ENCODE measurements around the gene UNC5CL. TPM values are rescaled to one million over a fixed set of nuclear protein-coding genes. Genes with fewer than 3 reads are reported as not detected.

Gene UNC5CL
- total RNA-seq, 1 experiment from 2014 or later: 0.40 TPM

DNA sequence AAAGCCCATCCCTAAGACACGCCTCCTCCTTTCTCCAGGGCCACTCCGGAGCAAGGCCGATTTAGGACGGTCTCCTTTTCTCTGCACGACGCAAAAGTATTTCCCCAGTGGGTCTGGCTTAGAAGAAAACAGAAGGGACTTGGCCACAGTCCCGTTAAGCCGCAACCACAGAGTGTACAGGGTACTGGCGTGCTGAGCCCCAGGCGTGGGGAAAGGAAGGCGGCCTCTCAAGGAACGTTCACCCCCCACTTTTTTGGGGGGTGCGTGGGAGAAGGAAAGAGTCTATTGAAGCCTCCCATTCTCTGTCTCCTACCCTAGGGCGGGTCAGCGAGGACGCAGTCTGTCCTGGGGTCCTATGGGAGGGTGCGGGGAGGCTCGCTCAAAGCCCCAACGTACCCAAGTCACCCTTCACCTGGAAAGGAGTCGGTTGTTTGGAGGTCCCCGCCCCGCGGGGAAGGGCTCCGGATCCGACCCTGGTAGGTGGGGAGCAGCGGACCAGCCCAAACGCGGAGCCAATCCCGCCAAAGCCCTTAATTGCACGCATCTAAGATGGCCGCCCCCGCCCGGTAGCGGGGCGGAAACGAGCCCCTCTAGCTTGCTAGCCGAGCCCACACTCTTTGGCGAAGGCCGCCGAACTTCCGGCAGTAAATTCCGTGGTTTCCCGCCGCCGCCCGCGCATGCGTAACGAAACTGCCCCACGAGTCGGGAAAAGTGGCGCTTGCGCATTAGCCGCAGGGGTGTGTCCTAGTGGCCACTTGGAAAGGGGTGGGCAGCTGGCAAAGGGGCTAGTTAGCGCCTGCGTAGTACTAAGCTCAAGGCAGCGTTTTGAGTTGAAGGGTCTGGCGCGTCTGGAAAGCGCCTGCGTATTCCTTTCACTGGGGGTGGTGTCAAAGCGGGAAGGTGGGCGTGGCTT is 33.2 kb upstream of the UNC5CL start, which contains the start of gene OARD1:
Gene OARD1 (minus strand): TSS at position 434 of the 913 bp plus-strand sequence. CDS start 722 bp downstream, outside the sequence.
- peak within 1 kb of the TSS; percentile 87 for H3K27ac ChIP-seq
- H3K36me3 ChIP-seq: peaks cover 1% of the 10 kb centered on the region; the same call in 1 of the 2 replicates
- peak; percentile 99 to 100 for DNase-seq
- H3K9me3 ChIP-seq (replicated peaks): no peaks in the 10 kb centered on the region
- H3K27me3 ChIP-seq: no peaks in the 10 kb centered on the region
- H3K4me1 ChIP-seq: peaks cover 4% of the 10 kb centered on the region; the same call in 1 of the 2 replicates
- H3K4me3 ChIP-seq: peak within 1 kb of the TSS; percentile 96

DNA sequence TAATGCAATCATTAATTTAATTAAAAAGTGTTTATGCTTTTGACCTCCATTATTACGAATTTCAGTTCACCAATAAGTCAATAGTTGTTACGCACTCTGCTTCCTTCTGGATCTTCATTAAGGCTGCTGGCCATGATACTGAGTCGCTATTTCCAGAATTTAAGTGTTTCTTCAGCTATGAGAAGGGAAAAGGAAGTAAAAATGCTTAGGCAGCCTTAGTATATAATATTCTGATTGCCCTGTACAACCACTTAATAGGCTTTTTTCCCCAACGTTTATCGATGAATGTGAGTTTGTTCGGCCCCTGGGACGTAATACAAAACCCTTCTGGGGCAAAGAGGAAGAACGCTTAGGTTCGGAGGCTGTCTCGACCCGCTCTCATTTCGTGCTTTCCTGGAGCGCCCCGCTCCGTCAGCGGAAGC is 32.5 kb upstream of the UNC5CL start:
- peak overlapping the region; percentile 87 for H3K27ac ChIP-seq
- H3K9me3 ChIP-seq (replicated peaks): no peaks in the 10 kb centered on the region
- peaks cover 4% of the 10 kb centered on the region; the same call in 1 of the 2 replicates for H3K4me1 ChIP-seq
- H3K27me3 ChIP-seq: no peaks in the 10 kb centered on the region
- H3K4me3 ChIP-seq: peak overlapping the region; percentile 96
- H3K36me3 ChIP-seq: peaks cover 3% of the 10 kb centered on the region; the same call in 1 of the 2 replicates
- no peak for DNase-seq

DNA sequence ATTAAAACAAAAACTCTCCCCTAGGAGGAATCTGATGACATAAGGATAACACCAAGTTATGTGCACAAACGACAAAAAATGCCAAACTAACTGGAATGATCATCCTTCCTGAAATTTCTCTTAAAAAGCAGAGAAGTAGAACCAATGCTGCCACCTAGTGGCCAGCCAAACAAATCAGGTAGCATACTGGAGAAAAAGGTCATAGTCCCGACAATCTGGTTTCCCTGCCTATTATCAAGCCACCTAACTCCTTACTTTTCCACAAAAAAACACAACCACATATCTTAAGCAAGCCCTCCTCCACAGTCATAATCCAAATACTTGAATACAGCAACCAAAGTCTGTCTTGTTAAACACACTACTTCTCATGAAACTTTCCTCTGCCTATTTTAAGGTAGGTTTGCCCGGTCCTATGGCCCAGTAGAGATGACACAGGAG is 27.9 kb upstream of the UNC5CL start:
- Histone ChIP-seq H3K36me3 (peaks cover 10% of the 10 kb centered on the region), H3K4me3 (no peak overlapping the region), H3K27ac (no peak overlapping the region), H3K4me1 (peaks cover 6% of the 10 kb centered on the region; the same call in 1 of the 2 replicates), H3K9me3 (replicated peaks) (no peaks in the 10 kb centered on the region), H3K27me3 (no peaks in the 10 kb centered on the region)
- peak; percentile 65 to 86 for DNase-seq

DNA sequence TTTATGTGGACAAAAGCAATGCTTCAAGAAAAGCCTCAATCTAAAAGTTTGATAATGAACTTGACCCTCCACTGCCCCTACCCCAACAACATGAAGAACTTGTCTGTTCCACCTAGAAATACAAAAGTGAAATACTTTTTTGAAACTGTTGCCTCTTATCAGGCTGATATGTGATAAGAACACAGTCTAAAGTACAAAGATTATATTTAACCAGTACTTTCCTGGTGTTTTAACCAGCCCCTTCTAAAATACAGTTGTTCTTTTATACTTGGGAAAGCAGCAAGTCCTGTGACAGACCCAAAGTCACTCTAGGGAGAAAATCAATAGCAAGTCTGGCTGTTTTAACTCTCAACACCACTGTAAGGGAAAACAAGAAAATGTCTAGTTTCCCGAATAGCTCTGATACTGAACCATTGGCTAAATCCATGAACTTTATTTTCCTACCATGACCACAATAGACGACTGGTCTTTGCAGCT is 26.6 kb upstream of the UNC5CL start:
- Histone ChIP-seq H3K4me1 (peaks cover 6% of the 10 kb centered on the region; the same call in 1 of the 2 replicates), H3K9me3 (replicated peaks) (no peaks in the 10 kb centered on the region), H3K36me3 (peaks cover 14% of the 10 kb centered on the region), H3K27ac (no peak overlapping the region), H3K4me3 (no peak overlapping the region), H3K27me3 (no peaks in the 10 kb centered on the region)
- no peak for DNase-seq

DNA sequence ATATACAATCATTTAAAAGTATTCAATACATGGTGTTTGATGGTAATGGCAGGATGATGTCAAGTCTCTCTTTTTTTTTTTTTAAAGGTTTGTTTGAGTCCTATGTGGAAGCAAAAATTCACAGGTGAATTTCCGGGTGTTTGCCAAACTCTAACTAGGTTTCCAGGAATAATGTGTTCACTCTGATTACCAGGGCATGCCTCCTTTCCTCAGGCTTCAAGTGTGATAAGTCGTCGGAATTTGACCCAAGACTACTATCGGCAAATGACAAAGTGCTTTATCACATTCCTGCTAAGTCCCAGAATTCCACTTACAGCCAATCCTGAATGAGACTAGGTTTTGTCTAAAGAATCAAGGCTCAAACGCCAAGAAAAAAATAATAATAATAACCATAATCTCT is 25.8 kb upstream of the UNC5CL start:
- no peaks in the 10 kb centered on the region for H3K27me3 ChIP-seq
- H3K27ac ChIP-seq: no peak overlapping the region
- DNase-seq: no peak
- no peaks in the 10 kb centered on the region for H3K9me3 ChIP-seq (replicated peaks)
- H3K36me3 ChIP-seq: peaks cover 15% of the 10 kb centered on the region
- H3K4me3 ChIP-seq: no peak overlapping the region
- peaks cover 6% of the 10 kb centered on the region; the same call in 1 of the 2 replicates for H3K4me1 ChIP-seq

DNA sequence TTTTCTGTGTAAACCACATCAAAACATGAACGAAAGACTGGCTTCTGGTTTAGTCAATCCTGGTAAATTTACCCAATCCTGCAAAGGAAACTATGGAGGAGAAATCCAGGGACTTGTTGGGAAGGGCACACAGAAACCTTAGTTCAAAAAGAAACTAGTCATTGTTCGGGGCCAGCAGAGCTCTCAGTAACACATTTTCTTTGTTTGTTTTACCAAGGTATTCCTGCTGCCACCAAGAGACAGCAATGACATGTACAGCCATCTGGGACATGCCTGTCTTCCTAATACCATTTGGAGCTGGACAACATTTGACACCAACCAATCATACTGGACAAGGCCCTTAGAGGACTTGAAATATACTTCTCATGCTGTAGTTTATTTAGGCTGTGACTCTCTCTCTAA is 24.9 kb upstream of the UNC5CL start:
- peaks cover 15% of the 10 kb centered on the region for H3K36me3 ChIP-seq
- no peaks in the 10 kb centered on the region for H3K9me3 ChIP-seq (replicated peaks)
- peaks cover 6% of the 10 kb centered on the region; the same call in 1 of the 2 replicates for H3K4me1 ChIP-seq
- H3K27ac ChIP-seq: peak overlapping the region; percentile 21; the same call in 1 of the 2 replicates
- H3K4me3 ChIP-seq: no peak overlapping the region
- DNase-seq: peak; percentile 38 to 69
- no peaks in the 10 kb centered on the region for H3K27me3 ChIP-seq

DNA sequence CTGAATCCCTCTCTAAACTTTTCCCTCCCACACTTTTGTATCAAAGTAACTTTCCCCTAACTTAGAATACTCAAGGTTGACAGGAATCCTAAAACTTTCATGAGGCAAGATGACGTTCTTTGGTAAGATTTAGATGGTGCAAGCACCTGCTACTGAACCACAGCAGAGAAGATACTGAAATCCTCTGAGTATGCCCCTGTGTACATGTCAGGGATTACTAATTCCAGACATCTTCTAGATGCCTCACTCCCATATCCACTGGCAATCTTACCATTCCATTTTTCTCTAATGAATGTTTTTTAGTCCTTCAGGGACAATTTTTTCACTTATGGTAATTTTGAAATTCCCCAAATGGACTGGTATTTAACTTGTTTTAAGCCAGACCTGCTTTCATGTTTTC is 23.0 kb upstream of the UNC5CL start:
- H3K4me1 ChIP-seq: peaks cover 6% of the 10 kb centered on the region; the same call in 1 of the 2 replicates
- no peak overlapping the region for H3K4me3 ChIP-seq
- H3K36me3 ChIP-seq: peaks cover 13% of the 10 kb centered on the region
- H3K27me3 ChIP-seq: no peaks in the 10 kb centered on the region
- no peak for DNase-seq
- H3K9me3 ChIP-seq (replicated peaks): no peaks in the 10 kb centered on the region
- no peak overlapping the region for H3K27ac ChIP-seq

DNA sequence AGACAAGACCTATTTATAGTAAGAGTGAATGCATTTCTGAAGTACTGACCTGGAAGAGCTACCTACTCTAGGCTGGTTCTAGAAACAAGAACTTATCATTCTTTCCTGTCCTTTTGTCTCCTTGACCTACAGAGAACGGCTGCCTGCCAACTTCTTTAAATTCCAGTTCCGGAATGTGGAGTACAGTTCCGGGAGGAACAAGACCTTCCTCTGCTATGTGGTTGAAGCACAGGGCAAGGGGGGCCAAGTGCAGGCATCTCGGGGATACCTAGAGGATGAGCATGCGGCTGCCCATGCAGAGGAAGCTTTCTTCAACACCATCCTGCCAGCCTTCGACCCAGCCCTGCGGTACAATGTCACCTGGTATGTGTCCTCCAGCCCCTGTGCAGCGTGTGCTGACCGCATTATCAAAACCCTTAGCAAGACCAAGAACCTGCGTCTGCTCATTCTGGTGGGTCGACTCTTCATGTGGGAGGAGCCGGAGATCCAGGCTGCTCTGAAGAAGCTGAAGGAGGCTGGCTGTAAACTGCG is 22.2 kb upstream of the UNC5CL start:
- no peaks in the 10 kb centered on the region for H3K27me3 ChIP-seq
- H3K9me3 ChIP-seq (replicated peaks): no peaks in the 10 kb centered on the region
- DNase-seq: no peak
- no peak overlapping the region for H3K27ac ChIP-seq
- H3K4me3 ChIP-seq: no peak overlapping the region
- H3K36me3 ChIP-seq: peaks cover 12% of the 10 kb centered on the region
- H3K4me1 ChIP-seq: peaks cover 6% of the 10 kb centered on the region; the same call in 1 of the 2 replicates

DNA sequence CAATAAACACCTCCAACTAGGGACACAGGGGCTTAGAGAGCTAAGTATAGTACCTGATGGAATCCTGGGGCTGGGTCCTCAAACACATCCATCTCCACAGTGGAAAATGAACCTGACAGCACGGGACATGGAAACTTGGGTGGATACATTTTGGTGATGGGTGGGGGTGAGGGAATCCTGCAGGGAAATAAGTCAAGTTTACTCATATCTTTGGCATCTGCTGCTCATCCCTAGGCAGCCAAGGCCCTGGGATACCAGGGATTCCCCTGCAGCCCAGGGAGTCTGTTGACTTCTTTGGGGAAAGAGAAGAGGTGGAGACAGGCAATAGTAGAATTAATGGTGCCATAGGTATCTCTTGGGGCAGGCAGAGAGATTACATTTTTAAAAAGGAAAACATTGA is 20.5 kb upstream of the UNC5CL start:
- no peak overlapping the region for H3K27ac ChIP-seq
- H3K9me3 ChIP-seq (replicated peaks): no peaks in the 10 kb centered on the region
- no peak overlapping the region for H3K4me3 ChIP-seq
- H3K36me3 ChIP-seq: peaks cover 10% of the 10 kb centered on the region
- no peak for DNase-seq
- no peaks in the 10 kb centered on the region for H3K27me3 ChIP-seq
- peaks cover 20% of the 10 kb centered on the region for H3K4me1 ChIP-seq

DNA sequence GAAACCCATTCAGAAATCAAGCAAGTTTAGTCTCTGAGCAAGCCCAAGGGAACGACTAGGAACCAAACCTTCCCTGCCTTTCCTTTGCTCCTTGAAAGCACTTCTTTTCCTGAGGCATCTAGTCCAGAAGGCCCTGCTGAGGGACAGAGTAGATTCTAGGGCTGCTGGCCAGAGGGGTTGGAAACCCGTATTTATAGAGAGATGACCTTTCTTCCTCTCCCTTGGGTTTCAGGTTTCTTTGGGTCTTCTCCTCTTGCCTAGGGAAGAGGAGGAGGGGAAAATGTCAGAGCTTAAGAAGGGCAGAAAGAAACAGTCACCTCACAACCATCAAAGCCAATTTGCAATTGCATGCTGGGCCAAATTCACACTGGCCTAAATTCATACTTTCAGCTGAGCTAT is 19.8 kb upstream of the UNC5CL start:
- no peak overlapping the region for H3K4me3 ChIP-seq
- H3K27ac ChIP-seq: no peak overlapping the region
- H3K9me3 ChIP-seq (replicated peaks): no peaks in the 10 kb centered on the region
- H3K4me1 ChIP-seq: peaks cover 22% of the 10 kb centered on the region
- no peak for DNase-seq
- H3K36me3 ChIP-seq: peaks cover 10% of the 10 kb centered on the region
- no peaks in the 10 kb centered on the region for H3K27me3 ChIP-seq

DNA sequence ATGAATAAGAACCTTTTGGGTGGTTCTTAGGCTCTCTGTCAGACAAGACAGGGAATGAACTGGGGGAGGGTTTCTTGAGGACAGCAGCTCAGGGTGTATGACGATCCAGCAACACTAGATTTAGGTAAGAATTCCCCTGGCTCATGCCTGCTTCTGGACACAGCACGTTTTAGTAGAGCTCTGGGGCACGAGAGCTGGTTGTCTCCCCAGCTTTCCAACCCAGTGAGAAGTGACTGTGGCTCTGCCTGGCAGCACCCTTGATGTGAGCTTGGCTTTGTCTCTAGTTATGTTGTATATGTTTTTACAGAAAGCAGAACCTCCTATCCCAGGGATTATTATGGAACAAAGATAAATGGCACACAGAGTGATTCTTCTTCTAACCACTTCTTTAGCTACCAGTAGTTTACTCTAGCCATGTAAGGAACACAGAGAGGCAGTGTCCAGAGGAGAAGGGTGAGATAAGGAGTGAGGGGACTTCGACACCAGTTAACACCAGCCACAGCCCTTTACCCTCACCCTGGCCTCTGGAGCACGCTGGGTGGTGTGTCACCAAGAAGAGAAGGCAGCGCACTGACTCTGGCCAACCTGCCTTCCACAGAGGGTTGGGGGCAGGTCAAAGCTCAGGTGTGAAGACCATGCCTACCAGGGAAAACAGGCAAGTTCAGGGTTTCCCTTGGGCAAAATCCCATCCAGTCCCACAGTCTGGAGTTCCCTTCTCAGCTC is 17.9 kb upstream of the UNC5CL start:
- Histone ChIP-seq H3K36me3 (peaks cover 5% of the 10 kb centered on the region; the same call in 1 of the 2 replicates), H3K4me1 (peaks cover 39% of the 10 kb centered on the region), H3K9me3 (replicated peaks) (no peaks in the 10 kb centered on the region), H3K4me3 (no peak overlapping the region), H3K27ac (no peak overlapping the region), H3K27me3 (no peaks in the 10 kb centered on the region)
- no peak for DNase-seq

DNA sequence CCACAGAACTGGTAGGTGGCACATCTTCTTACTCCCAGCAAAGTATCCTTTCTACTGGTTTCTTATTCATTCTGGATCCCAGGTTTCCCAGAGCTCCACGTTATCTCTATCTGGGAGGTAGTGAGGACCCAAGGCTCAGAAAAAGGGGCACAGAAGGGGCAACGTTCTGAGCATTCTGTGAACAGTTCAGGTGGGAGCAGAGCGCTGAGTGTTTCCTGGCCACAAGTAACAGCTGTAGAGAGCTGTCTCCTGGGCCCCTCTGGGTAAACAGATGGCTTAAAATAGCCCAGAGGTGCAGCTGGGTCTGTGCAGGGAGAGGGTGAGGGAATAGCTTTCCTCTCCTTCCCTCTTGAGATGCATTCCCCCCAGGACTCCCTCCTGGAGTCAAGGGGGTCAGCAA is 16.1 kb upstream of the UNC5CL start:
- no peaks in the 10 kb centered on the region for H3K27me3 ChIP-seq
- no peaks in the 10 kb centered on the region for H3K9me3 ChIP-seq (replicated peaks)
- DNase-seq: peak; percentile 63 to 79
- H3K36me3 ChIP-seq: no peaks in the 10 kb centered on the region
- peak overlapping the region; percentile 34 for H3K27ac ChIP-seq
- H3K4me1 ChIP-seq: peaks cover 48% of the 10 kb centered on the region
- no peak overlapping the region for H3K4me3 ChIP-seq

DNA sequence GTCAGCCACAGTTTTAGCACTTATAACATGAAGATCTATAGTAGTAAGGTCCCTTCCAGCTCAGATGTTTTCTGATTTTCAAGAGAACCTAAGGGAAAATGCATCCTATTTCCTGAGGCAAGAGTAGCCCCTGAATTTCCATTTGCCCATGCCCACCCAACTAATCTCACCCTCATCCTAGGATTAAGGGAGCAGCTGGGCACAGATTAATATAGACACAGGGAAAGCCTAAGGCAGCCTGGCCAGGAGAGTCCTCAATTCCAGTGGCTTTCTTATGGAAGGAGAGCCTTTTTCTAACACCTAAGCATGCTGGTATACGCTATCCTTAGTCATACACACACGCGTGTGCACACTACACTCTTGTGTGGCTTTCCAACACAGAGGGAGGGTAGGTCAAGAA is 15.5 kb upstream of the UNC5CL start:
- peaks cover 55% of the 10 kb centered on the region for H3K4me1 ChIP-seq
- no peaks in the 10 kb centered on the region for H3K36me3 ChIP-seq
- H3K9me3 ChIP-seq (replicated peaks): no peaks in the 10 kb centered on the region
- no peaks in the 10 kb centered on the region for H3K27me3 ChIP-seq
- peak in 1 of 2 experiments; percentile 29 for DNase-seq
- no peak overlapping the region for H3K4me3 ChIP-seq
- peak overlapping the region; percentile 34 for H3K27ac ChIP-seq

DNA sequence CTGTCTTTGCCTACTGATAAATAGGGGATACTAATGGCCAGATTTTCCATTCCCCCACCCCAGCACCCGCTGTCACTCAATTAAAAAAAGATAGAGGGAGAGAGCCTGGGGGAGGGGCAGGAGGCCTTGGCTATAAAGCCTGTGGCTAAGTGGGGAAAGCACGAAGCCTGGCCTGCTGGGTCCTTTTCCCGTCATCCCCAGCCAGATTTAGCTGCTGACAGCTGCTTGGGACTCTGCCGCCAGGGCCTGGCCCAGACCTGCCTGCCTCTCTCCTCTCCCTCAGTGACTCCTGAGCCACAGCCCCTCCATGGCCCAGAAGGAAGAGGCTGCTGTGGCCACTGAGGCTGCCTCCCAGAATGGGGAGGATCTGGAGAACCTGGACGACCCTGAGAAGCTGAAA is 14.0 kb upstream of the UNC5CL start, which contains the start of gene APOBEC2:
Gene APOBEC2 (plus strand): TSS at position 162 of the 400 bp plus-strand sequence. CDS start 146 bp downstream, at position 308.
- no peak within 1 kb of the TSS for H3K4me3 ChIP-seq
- no peaks in the 10 kb centered on the region for H3K36me3 ChIP-seq
- no peaks in the 10 kb centered on the region for H3K9me3 ChIP-seq (replicated peaks)
- H3K27me3 ChIP-seq: no peaks in the 10 kb centered on the region
- H3K4me1 ChIP-seq: peaks cover 64% of the 10 kb centered on the region
- DNase-seq: peak; percentile 79 to 87
- H3K27ac ChIP-seq: peak within 1 kb of the TSS; percentile 47

Data from SJCRH30 (cell line).